K562 (cell line): ENCODE results near the gene OXTR.

ENCODE experiments used
- EHMT2 ChIP-seq: fragments of 450-650 bp; IDR thresholded peaks from 2 replicates; pipeline ENCODE4 v1.6.1; 2018; ENCODE audit warnings: antibody characterized with exemption
- RCOR1 ChIP-seq, 2 experiments: IDR thresholded peaks; 2 replicates each; pipeline ENCODE4 v1.6.1; 2012; ENCODE audit warnings: low read depth in 2 of 2, low read length in 2 of 2, borderline replicate concordance in 1 of 2, improper control_type of control experiment in 1 of 2
- SRSF9 ChIP-seq: fragments of 200-400 bp; formaldehyde crosslinking; IDR thresholded peaks from 2 replicates; pipeline ENCODE4 v1.6.1; 2017; ENCODE audit warnings: low read depth, low read length, borderline replicate concordance
- TAF1 ChIP-seq: IDR thresholded peaks from 2 replicates; pipeline ENCODE4 v1.6.1; 2011; ENCODE audit warnings: mild to moderate bottlenecking, low read length, moderate library complexity; ENCODE audit not compliant: insufficient read depth, control insufficient read depth, severe bottlenecking; ENCODE audit errors: extremely low read depth
- ZNF316 ChIP-seq: fragments of 450-650 bp; IDR thresholded peaks from 2 replicates; pipeline ENCODE4 v1.6.1; 2016

- no peak for TF ChIP-seq SRSF9
- no peak for TF ChIP-seq TAF1
- no peak for TF ChIP-seq ZNF316
- TF ChIP-seq EHMT2 = no peak
- no peak for TF ChIP-seq RCOR1 (IDR thresholded peaks at IDR 0.05; ENCODE audit: borderline replicate concordance in 1 of 2, low read depth in 2 of 2, low read length in 2 of 2)
Observed at GRCh38 chr3:8764528-8764927, 4.9 kb downstream of the OXTR start.
